ENCODE results near the gene MUL1. TPM values are rescaled to one million over a fixed set of nuclear protein-coding genes. Genes with fewer than 3 reads are reported as not detected.

MUL1 gene
- total and polyA plus RNA-seq, 9 of the 15 experiments (the other 6 are each of a cell fraction or from before 2014, with no cell fraction given) = 10.4 to 32.9 (median 19.3) TPM

DNA sequence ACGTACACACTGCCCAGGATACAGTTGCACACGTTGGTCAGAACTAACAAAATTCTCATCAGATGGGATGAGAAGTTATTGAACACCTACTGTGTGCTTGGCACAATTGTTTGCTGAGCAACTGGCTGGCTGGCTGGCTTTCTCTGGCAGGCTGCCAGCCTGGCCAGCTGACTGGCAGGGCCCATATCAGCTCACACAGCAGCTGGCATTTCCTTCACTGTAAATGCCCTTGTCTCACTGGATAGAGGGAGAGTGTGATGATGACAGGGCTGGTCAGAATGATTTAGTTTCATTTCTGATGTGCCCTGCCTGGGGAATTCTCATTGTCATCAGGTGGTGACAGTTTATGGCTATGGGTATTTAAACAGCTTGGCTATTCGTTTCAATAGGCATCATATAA, 37.8 kb downstream of the MUL1 start:
- peaks cover 0 to 5% of the 10 kb centered on the region in 2 experiments; a peak in 2 of 5 replicates for H3K4me1 ChIP-seq (replicated peaks in 1 of 2; ENCODE audit: control insufficient read depth in 2 of 2, insufficient read depth in 2 of 2, low read length in 2 of 2)
- H3K9ac ChIP-seq (ENCODE audit: insufficient read depth in 1 of 2, low read depth in 2 of 2, low read length in 2 of 2) = no peak overlapping the region
- ATAC-seq (no peak), DNase-seq (ENCODE audit: extremely low read depth in 1 of 4, low spot score in 3 of 4) (no peak), FAIRE-seq (no peak)
- no peak overlapping the region for H3K27ac ChIP-seq (ENCODE audit: extremely low read depth, low read depth, low read length)
- peaks cover 3 to 37% of the 10 kb centered on the region in 2 experiments; a peak in 4 of 5 replicates for H3K27me3 ChIP-seq (ENCODE audit: control insufficient read depth in 2 of 2, insufficient read depth in 2 of 2, low read length in 2 of 2)
- H3K9me3 ChIP-seq (replicated peaks; ENCODE audit: control insufficient read depth, insufficient read depth, low read depth, low read length) = no peaks in the 10 kb centered on the region
- 0 out of 2 replicates have a peak, but pooled peaks cover 5% of the 10 kb centered on the region for H4K20me1 ChIP-seq (replicated peaks; ENCODE audit: control insufficient read depth, insufficient read depth, low read length)
- no peaks in the 10 kb centered on the region for H3K9me1 ChIP-seq (ENCODE audit: control insufficient read depth, insufficient read depth, low read length)
- POLR2A ChIA-PET = interaction anchor here (0.6 to 0.8 kb wide), 2 partner anchors 39 to 175 kb away, joined by 3 to 7 read pairs; no protein-coding TSS in a partner anchor
- TF ChIP-seq YY1 (IDR thresholded peaks at IDR 0.05; ENCODE audit: borderline replicate concordance in 1 of 3, control insufficient read depth in 1 of 3, extremely low read depth in 1 of 3, insufficient read depth in 3 of 3, insufficient read length in 1 of 3, insufficient replicate concordance in 2 of 3, low read depth in 1 of 3, low read length in 2 of 3) (no peak), COPS2 (conservative IDR thresholded peaks at IDR 0.05) (no peak), ARID2 (IDR thresholded peaks at IDR 0.05) (no peak), NFIC (IDR thresholded peaks at IDR 0.05) (peak; percentile 75), SRSF9 (IDR thresholded peaks at IDR 0.05; ENCODE audit: borderline replicate concordance, low read depth, low read length) (no peak), ZNF121 (CRISPR knock-in tag; conservative IDR thresholded peaks at IDR 0.05) (no peak)
- TF ChIP-seq, protein P1, sequence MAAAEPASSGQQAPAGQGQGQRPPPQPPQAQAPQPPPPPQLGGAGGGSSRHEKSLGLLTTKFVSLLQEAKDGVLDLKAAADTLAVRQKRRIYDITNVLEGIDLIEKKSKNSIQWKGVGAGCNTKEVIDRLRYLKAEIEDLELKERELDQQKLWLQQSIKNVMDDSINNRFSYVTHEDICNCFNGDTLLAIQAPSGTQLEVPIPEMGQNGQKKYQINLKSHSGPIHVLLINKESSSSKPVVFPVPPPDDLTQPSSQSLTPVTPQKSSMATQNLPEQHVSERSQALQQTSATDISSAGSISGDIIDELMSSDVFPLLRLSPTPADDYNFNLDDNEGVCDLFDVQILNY (CRISPR knock-in tag; IDR thresholded peaks at IDR 0.05) = no peak
- no peaks in the 10 kb centered on the region for H3K36me3 ChIP-seq (ENCODE audit: control insufficient read depth, insufficient read depth, low read length)
- BruUV-seq (replicated peaks) = no TSS peak
- 0% methylated on average over 3 of the region's 3 CpGs for WGBS (ENCODE audit: insufficient coverage, low coverage, missing lambda C conversion rate)
- H2AFZ ChIP-seq (ENCODE audit: low read depth, low read length) = no peak overlapping the region
- in situ Hi-C loops (cut with MboI) = no loop called here
- CTCF ChIA-PET (ENCODE audit: low intra/inter-chr PET ratio) = no interaction called here
- no peaks in the 10 kb centered on the region for H3K79me2 ChIP-seq (ENCODE audit: control insufficient read depth, insufficient read depth, low read length)
- H3K4me2 ChIP-seq (ENCODE audit: insufficient read depth, low read length) = no peak overlapping the region
- intact Hi-C loops (cut with micrococcal nuclease) = no loop called here
- H3K4me3 ChIP-seq = no peak overlapping the region
